ENCODE results near the gene GPR162.

The GPR162 gene

GRCh38 chr12:6778574-6779550, 42.8 kb upstream of the GPR162 start:
- no peak overlapping the region for H3K27ac ChIP-seq (ENCODE audit: low read depth, low read length)
- H3K79me2 ChIP-seq (ENCODE audit: control insufficient read depth, insufficient read depth, low read length, unreplicated experiment): no peaks in the 10 kb centered on the region
- H3K27me3 ChIP-seq (ENCODE audit: insufficient read depth, low read length): no peaks in the 10 kb centered on the region
- no peaks in the 10 kb centered on the region for H3K36me3 ChIP-seq (ENCODE audit: insufficient read depth, low read length)
- H3K4me3 ChIP-seq (ENCODE audit: low read depth, low read length): peak overlapping the region; percentile 64
- peak overlapping the region; percentile 35 for H2AFZ ChIP-seq (ENCODE audit: low read length, unreplicated experiment)
- peaks cover 3% of the 10 kb centered on the region for H3K4me1 ChIP-seq (ENCODE audit: control insufficient read depth, insufficient read depth, low read length, unreplicated experiment)

DNA sequence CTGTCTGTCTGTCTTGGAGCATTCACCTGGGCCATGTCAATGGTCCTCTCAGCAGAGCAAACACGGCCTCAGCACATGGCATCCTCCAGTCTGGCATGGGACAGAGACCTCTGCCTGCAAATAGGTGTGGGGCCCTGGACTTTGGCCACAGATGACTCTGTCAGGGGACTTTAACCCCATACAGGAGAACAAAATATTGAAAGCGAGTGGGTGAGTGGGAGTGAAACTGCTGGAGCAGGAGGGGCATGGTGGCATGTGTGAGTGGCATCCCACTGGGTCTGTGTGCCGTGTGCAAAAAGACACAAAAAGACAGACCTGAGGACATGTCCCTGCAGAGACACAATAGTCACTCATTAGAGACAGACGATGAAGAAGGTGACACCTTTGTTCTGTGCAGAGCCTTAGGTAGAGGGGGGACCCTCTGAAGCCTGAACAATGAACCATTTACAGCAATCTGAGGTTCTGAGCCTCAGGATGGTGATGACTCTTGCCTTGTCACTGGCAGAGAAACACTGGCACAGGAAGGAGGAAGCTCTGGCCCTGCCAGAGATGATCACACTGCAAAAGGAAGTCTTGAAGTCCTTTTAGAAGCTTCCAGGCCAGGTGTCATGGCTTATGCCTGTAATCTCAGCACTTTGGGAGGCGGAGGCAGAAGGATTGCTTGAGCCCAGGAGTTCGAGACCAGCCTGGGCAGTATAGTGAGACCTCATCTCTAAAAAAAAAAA, 41.8 kb upstream of the GPR162 start:
- Histone ChIP-seq H2AFZ (ENCODE audit: low read length, unreplicated experiment) (no peak overlapping the region), H3K4me1 (ENCODE audit: control insufficient read depth, insufficient read depth, low read length, unreplicated experiment) (peaks cover 3% of the 10 kb centered on the region), H3K4me3 (ENCODE audit: low read depth, low read length) (no peak overlapping the region), H3K27me3 (ENCODE audit: insufficient read depth, low read length) (no peaks in the 10 kb centered on the region), H3K27ac (ENCODE audit: low read depth, low read length) (no peak overlapping the region), H3K36me3 (ENCODE audit: insufficient read depth, low read length) (no peaks in the 10 kb centered on the region), H3K79me2 (ENCODE audit: control insufficient read depth, insufficient read depth, low read length, unreplicated experiment) (no peaks in the 10 kb centered on the region)

DNA sequence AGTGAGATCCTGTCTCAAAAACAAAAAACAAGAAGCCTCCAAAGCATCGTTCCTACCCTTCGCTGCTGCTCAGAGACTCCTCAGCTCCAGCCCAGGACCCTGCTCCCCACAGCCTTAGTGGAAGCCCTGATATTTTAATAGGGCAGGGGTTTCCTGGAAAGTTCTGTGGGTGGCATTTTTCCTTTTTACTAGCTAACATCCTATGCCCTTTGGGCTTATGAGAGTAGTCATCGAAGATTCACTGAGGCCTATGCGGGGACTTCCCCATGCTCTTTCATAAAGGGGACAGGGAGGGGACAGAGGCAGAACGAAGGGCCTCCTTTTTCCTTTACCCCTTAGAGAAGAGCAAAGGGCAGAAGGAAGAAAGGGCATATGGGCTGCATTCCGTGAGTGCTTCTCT, 41.0 kb upstream of the GPR162 start:
- H3K4me3 ChIP-seq (ENCODE audit: low read depth, low read length): no peak overlapping the region
- H2AFZ ChIP-seq (ENCODE audit: low read length, unreplicated experiment): no peak overlapping the region
- H3K79me2 ChIP-seq (ENCODE audit: control insufficient read depth, insufficient read depth, low read length, unreplicated experiment): no peaks in the 10 kb centered on the region
- no peaks in the 10 kb centered on the region for H3K36me3 ChIP-seq (ENCODE audit: insufficient read depth, low read length)
- H3K27me3 ChIP-seq (ENCODE audit: insufficient read depth, low read length): no peaks in the 10 kb centered on the region
- H3K4me1 ChIP-seq (ENCODE audit: control insufficient read depth, insufficient read depth, low read length, unreplicated experiment): peaks cover 3% of the 10 kb centered on the region
- no peak overlapping the region for H3K27ac ChIP-seq (ENCODE audit: low read depth, low read length)

DNA sequence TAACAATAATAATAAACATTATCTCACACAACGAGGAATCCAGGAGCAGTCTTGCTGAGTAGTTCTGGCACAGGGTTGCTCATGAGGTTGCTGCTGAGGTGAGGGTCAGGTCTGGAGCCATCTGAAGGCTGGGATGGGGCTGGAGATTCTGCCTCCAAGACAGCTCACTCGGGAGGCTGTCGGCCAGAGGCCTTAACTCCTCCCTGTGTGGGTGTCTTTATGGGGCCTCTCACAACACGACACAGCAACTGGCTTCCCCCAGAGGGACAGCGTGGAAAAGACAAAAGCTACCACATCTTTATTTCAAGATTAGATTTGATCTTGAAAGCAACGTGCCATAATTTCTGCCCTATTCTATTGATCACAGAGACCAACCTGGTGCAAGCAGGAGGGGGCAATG, 39.5 kb upstream of the GPR162 start:
- H3K27me3 ChIP-seq (ENCODE audit: insufficient read depth, low read length): no peaks in the 10 kb centered on the region

GRCh38 chr12:6782850-6783566, 38.6 kb upstream of the GPR162 start:
- H3K27me3 ChIP-seq (ENCODE audit: insufficient read depth, low read length): no peaks in the 10 kb centered on the region
- no peaks in the 10 kb centered on the region for H3K36me3 ChIP-seq (ENCODE audit: insufficient read depth, low read length)
- H3K4me3 ChIP-seq (ENCODE audit: low read depth, low read length): no peak overlapping the region
- no peak overlapping the region for H3K27ac ChIP-seq (ENCODE audit: low read depth, low read length)
- H3K4me1 ChIP-seq (ENCODE audit: control insufficient read depth, insufficient read depth, low read length, unreplicated experiment): peaks cover 3% of the 10 kb centered on the region
- H2AFZ ChIP-seq (ENCODE audit: low read length, unreplicated experiment): no peak overlapping the region
- no peaks in the 10 kb centered on the region for H3K79me2 ChIP-seq (ENCODE audit: control insufficient read depth, insufficient read depth, low read length, unreplicated experiment)

More for the DNA sequence above, 39.5 kb upstream of the GPR162 start:
- H2AFZ ChIP-seq (ENCODE audit: low read length, unreplicated experiment): no peak overlapping the region
- no peak overlapping the region for H3K4me3 ChIP-seq (ENCODE audit: low read depth, low read length)
- no peak overlapping the region for H3K27ac ChIP-seq (ENCODE audit: low read depth, low read length)
- H3K79me2 ChIP-seq (ENCODE audit: control insufficient read depth, insufficient read depth, low read length, unreplicated experiment): no peaks in the 10 kb centered on the region
- H3K36me3 ChIP-seq (ENCODE audit: insufficient read depth, low read length): no peaks in the 10 kb centered on the region
- H3K4me1 ChIP-seq (ENCODE audit: control insufficient read depth, insufficient read depth, low read length, unreplicated experiment): peaks cover 3% of the 10 kb centered on the region

GRCh38 chr12:6783828-6784227, 37.8 kb upstream of the GPR162 start:
- H3K4me1 ChIP-seq (ENCODE audit: control insufficient read depth, insufficient read depth, low read length, unreplicated experiment): no peaks in the 10 kb centered on the region
- H3K36me3 ChIP-seq (ENCODE audit: insufficient read depth, low read length): no peaks in the 10 kb centered on the region
- no peak overlapping the region for H3K27ac ChIP-seq (ENCODE audit: low read depth, low read length)
- no peaks in the 10 kb centered on the region for H3K27me3 ChIP-seq (ENCODE audit: insufficient read depth, low read length)
- H3K4me3 ChIP-seq (ENCODE audit: low read depth, low read length): no peak overlapping the region
- no peaks in the 10 kb centered on the region for H3K79me2 ChIP-seq (ENCODE audit: control insufficient read depth, insufficient read depth, low read length, unreplicated experiment)
- no peak overlapping the region for H2AFZ ChIP-seq (ENCODE audit: low read length, unreplicated experiment)

GRCh38 chr12:6784296-6784695, 37.3 kb upstream of the GPR162 start:
- Histone ChIP-seq H3K27ac (ENCODE audit: low read depth, low read length) (no peak overlapping the region), H2AFZ (ENCODE audit: low read length, unreplicated experiment) (no peak overlapping the region), H3K4me3 (ENCODE audit: low read depth, low read length) (no peak overlapping the region), H3K79me2 (ENCODE audit: control insufficient read depth, insufficient read depth, low read length, unreplicated experiment) (no peaks in the 10 kb centered on the region), H3K36me3 (ENCODE audit: insufficient read depth, low read length) (no peaks in the 10 kb centered on the region), H3K4me1 (ENCODE audit: control insufficient read depth, insufficient read depth, low read length, unreplicated experiment) (no peaks in the 10 kb centered on the region), H3K27me3 (ENCODE audit: insufficient read depth, low read length) (no peaks in the 10 kb centered on the region)

DNA sequence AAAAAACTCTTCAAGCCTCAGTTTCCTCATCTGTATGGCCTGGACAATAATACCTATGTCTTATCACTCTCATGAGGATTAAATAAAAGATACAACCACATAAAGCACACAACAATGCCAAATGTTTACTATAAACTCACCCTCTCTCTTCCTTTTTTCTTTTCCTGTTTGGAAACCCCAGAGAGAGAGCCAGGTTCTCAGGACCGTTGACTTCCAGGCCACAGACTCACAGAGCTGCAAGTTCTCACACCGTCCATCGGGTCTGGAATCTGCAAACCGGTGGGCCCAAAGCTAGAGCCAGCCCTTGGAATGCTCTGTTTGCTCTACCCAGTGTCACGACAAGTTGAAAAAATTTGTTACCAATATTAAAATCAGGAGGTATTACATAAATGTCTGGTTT, 36.9 kb upstream of the GPR162 start:
- Histone ChIP-seq H3K79me2 (ENCODE audit: control insufficient read depth, insufficient read depth, low read length, unreplicated experiment) (no peaks in the 10 kb centered on the region), H3K27ac (ENCODE audit: low read depth, low read length) (no peak overlapping the region), H3K4me3 (ENCODE audit: low read depth, low read length) (no peak overlapping the region), H3K4me1 (ENCODE audit: control insufficient read depth, insufficient read depth, low read length, unreplicated experiment) (no peaks in the 10 kb centered on the region), H3K27me3 (ENCODE audit: insufficient read depth, low read length) (no peaks in the 10 kb centered on the region), H3K36me3 (ENCODE audit: insufficient read depth, low read length) (no peaks in the 10 kb centered on the region), H2AFZ (ENCODE audit: low read length, unreplicated experiment) (no peak overlapping the region)

GRCh38 chr12:6786416-6787094, 35.1 kb upstream of the GPR162 start:
- Histone ChIP-seq H3K27ac (ENCODE audit: low read depth, low read length) (no peak overlapping the region), H2AFZ (ENCODE audit: low read length, unreplicated experiment) (no peak overlapping the region), H3K4me1 (ENCODE audit: control insufficient read depth, insufficient read depth, low read length, unreplicated experiment) (no peaks in the 10 kb centered on the region), H3K4me3 (ENCODE audit: low read depth, low read length) (no peak overlapping the region), H3K36me3 (ENCODE audit: insufficient read depth, low read length) (no peaks in the 10 kb centered on the region), H3K79me2 (ENCODE audit: control insufficient read depth, insufficient read depth, low read length, unreplicated experiment) (no peaks in the 10 kb centered on the region), H3K27me3 (ENCODE audit: insufficient read depth, low read length) (no peaks in the 10 kb centered on the region)

DNA sequence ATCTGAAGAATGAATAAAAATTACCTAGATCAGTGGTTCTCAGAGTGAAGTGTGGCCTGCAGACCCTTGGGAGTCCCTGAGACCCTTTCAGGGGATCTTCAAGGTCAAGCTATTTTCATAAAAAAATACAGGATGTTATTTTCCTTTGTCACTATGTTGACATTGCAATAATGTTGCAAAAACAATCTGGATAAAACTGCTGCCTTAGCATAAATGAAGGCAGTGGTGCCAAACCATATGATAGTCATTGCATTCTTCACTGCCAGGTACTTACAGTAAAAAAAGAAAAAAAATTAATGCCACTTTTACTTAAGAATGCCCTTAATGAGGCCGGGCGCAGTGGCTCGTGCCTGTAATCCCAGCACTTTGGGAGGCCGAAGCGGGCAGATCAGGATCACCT, 34.3 kb upstream of the GPR162 start:
- Histone ChIP-seq H3K4me3 (ENCODE audit: low read depth, low read length) (no peak overlapping the region), H3K27me3 (ENCODE audit: insufficient read depth, low read length) (no peaks in the 10 kb centered on the region), H3K27ac (ENCODE audit: low read depth, low read length) (no peak overlapping the region), H3K36me3 (ENCODE audit: insufficient read depth, low read length) (no peaks in the 10 kb centered on the region), H3K4me1 (ENCODE audit: control insufficient read depth, insufficient read depth, low read length, unreplicated experiment) (no peaks in the 10 kb centered on the region), H2AFZ (ENCODE audit: low read length, unreplicated experiment) (no peak overlapping the region), H3K79me2 (ENCODE audit: control insufficient read depth, insufficient read depth, low read length, unreplicated experiment) (no peaks in the 10 kb centered on the region)
